Peyer's patch (tissue), 4 donors: ENCODE measurements around the gene SMYD3. TPM values are rescaled to one million over a fixed set of nuclear protein-coding genes. Genes with fewer than 3 reads are reported as not detected.

Source experiments
- DNase-seq, 3 donors: peaks; one replicate each; pipeline ENCODE4 v3.0.0-alpha.2; 2017 to 2019
- H3K27ac ChIP-seq, 4 donors: fragments of 200-600 bp; sonication (generic); one replicate each; pipeline ENCODE4 v1.5.1; 2016 to 2019
- H3K27me3 ChIP-seq, 2 donors: fragments of 200-600 bp; sonication (generic); one replicate each; pipeline ENCODE4 v1.5.1; 2019
- H3K36me3 ChIP-seq, 3 donors: fragments of 200-600 bp; sonication (generic); one replicate each; pipeline ENCODE4 v1.5.1; 2016 to 2019
- H3K4me1 ChIP-seq, 4 donors: fragments of 200-600 bp; sonication (generic); one replicate each; pipeline ENCODE4 v1.5.1; 2016 to 2019
- H3K4me3 ChIP-seq, 4 donors: fragments of 200-600 bp; sonication (generic); 1 replicate in 3 of 4; 2 replicates in 1 of 4; pipeline ENCODE4 v1.5.1; 2016 to 2019; ENCODE audit warnings: mild to moderate bottlenecking in 1 of 4
- H3K9me3 ChIP-seq, 4 donors: fragments of 200-600 bp; sonication (generic); one replicate each; pipeline ENCODE4 v1.5.1; 2016 to 2019; ENCODE audit warnings: mild to moderate bottlenecking in 1 of 4
- CTCF ChIP-seq, 6 experiments: fragments of 450-650 bp in 4 of 6; fragments of 200-600 bp in 2 of 6; sonication (generic) in 1 of 6; IDR thresholded peaks; one replicate each; pipeline ENCODE4 v1.5.1; 2017 to 2019; ENCODE audit warnings: antibody characterized with exemption in 6 of 6, mild to moderate bottlenecking in 3 of 6, moderate library complexity in 1 of 6
- POLR2A ChIP-seq, 2 donors: fragments of 450-650 bp; IDR thresholded peaks; one replicate each; pipeline ENCODE4 v1.5.1; 2017; ENCODE audit warnings: antibody characterized with exemption in 2 of 2, mild to moderate bottlenecking in 2 of 2, moderate library complexity in 2 of 2
- total RNA-seq, 4 donors: library from RNA; depleted of rRNA; stranded (reverse); fragments of >200 nt; gene quantifications; one replicate each; pipeline ENCODE4 v1.1.0, GENCODE V29; 2016

Gene SMYD3
- total RNA-seq, 4 donors from 2014 or later: 19.8 to 55.3 (median 26.9) TPM

GRCh38 chr1:246479061-246479460 lies 28.0 kb downstream of the SMYD3 start:
- Histone ChIP-seq H3K27ac (no peak overlapping the region), H3K36me3 (no peaks in the 10 kb centered on the region), H3K27me3 (no peaks in the 10 kb centered on the region), H3K4me1 (no peaks in the 10 kb centered on the region), H3K9me3 (no peaks in the 10 kb centered on the region), H3K4me3 (no peak overlapping the region)
- TF ChIP-seq CTCF (IDR thresholded peaks at IDR 0.05): no peak
- no peak for TF ChIP-seq POLR2A (IDR thresholded peaks at IDR 0.05)
- DNase-seq: no peak

DNA sequence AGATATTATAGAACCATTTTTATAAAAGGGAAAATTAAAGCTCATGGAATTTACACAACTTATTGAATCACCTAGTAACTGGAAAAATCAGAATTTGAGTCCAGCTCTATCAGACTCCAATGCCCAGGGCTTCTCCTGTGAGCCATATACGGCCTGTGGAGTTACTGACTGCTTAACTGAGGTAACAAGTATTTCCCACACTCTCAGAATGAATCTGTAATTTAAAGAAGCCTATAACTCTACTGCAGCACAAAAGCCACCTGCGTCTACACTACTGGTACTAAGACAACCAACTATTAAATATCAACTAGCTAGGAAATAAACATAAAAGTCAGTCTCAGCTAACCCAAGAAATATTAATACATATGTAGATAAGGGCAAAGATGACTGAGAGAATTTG lies 29.4 kb downstream of the SMYD3 start:
- TF ChIP-seq POLR2A (IDR thresholded peaks at IDR 0.05): no peak
- TF ChIP-seq CTCF (IDR thresholded peaks at IDR 0.05): no peak
- H3K27ac ChIP-seq: no peak overlapping the region
- no peaks in the 10 kb centered on the region for H3K9me3 ChIP-seq
- no peaks in the 10 kb centered on the region for H3K36me3 ChIP-seq
- no peak for DNase-seq
- H3K4me3 ChIP-seq: no peak overlapping the region
- no peaks in the 10 kb centered on the region for H3K4me1 ChIP-seq
- H3K27me3 ChIP-seq: no peaks in the 10 kb centered on the region

DNA sequence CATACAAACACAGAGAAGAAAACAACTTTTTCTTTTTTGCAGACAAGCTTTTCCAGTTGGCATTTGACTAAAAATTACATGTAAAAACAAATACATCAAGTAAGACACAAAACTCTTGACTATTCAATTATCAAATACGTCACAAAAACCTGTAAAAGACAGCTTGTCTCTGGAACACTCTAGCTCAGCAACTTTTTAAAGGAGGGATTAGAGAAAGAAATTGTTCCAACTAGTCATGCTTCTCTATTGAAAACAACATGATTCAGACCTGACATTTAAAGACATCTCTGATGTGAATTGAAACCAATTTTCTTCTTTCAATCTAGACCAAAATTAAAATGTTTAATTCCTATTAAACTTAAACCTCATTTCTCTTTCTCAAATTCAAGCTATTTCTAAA lies 30.3 kb downstream of the SMYD3 start:
- Histone ChIP-seq H3K36me3 (no peaks in the 10 kb centered on the region), H3K27ac (no peak overlapping the region), H3K9me3 (no peaks in the 10 kb centered on the region), H3K27me3 (no peaks in the 10 kb centered on the region), H3K4me1 (no peaks in the 10 kb centered on the region), H3K4me3 (no peak overlapping the region)
- no peak for TF ChIP-seq POLR2A (IDR thresholded peaks at IDR 0.05)
- TF ChIP-seq CTCF (IDR thresholded peaks at IDR 0.05): no peak
- DNase-seq: no peak

DNA sequence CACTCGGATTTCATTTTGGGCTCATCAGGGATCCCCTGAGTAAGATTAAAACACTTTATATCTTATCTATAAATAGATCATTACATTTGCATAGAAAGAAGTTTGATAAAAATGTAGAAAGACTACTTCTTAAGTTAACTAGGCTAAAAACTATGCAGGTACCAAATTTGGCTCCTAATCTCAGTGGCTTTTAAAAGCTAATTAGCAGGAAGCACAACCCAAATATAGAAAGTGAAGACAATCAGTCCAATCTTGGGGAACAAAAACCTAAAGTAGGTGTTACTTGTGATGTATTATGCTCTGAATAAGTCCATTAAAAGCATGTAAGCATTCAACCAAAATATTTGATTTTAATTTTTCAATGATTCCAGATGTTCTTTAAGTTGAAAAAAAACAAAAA lies 35.4 kb downstream of the SMYD3 start:
- TF ChIP-seq POLR2A (IDR thresholded peaks at IDR 0.05): no peak
- no peak for TF ChIP-seq CTCF (IDR thresholded peaks at IDR 0.05)
- H3K27me3 ChIP-seq: no peaks in the 10 kb centered on the region
- no peaks in the 10 kb centered on the region for H3K36me3 ChIP-seq

GRCh38 chr1:246470585-246470984 lies 36.5 kb downstream of the SMYD3 start:
- Histone ChIP-seq H3K27me3 (no peaks in the 10 kb centered on the region), H3K4me1 (no peaks in the 10 kb centered on the region), H3K36me3 (no peaks in the 10 kb centered on the region), H3K27ac (no peak overlapping the region), H3K9me3 (no peaks in the 10 kb centered on the region), H3K4me3 (no peak overlapping the region)
- no peak for DNase-seq
- no peak for TF ChIP-seq POLR2A (IDR thresholded peaks at IDR 0.05)
- no peak for TF ChIP-seq CTCF (IDR thresholded peaks at IDR 0.05)

More for the DNA sequence above, 35.4 kb downstream of the SMYD3 start:
- Histone ChIP-seq H3K9me3 (no peaks in the 10 kb centered on the region), H3K4me1 (no peaks in the 10 kb centered on the region), H3K4me3 (no peak overlapping the region), H3K27ac (no peak overlapping the region)
- DNase-seq: no peak

GRCh38 chr1:246462986-246463385 lies 44.1 kb downstream of the SMYD3 start:
- no peaks in the 10 kb centered on the region for H3K9me3 ChIP-seq
- H3K4me3 ChIP-seq: no peak overlapping the region
- no peak overlapping the region for H3K27ac ChIP-seq
- H3K27me3 ChIP-seq: no peaks in the 10 kb centered on the region
- no peak for DNase-seq
- no peaks in the 10 kb centered on the region for H3K4me1 ChIP-seq
- TF ChIP-seq CTCF (IDR thresholded peaks at IDR 0.05) (no peak), POLR2A (IDR thresholded peaks at IDR 0.05) (no peak)
- no peaks in the 10 kb centered on the region for H3K36me3 ChIP-seq
